DND-41 (cell line): ENCODE measurements around the gene GIMAP8.

Experiments
- EZH2 ChIP-seq: IDR thresholded peaks from 3 replicates; pipeline ENCODE4 v1.6.1; 2012; ENCODE audit warnings: borderline replicate concordance, low read depth, mild to moderate bottlenecking, moderate library complexity, low read length, inconsistent platforms; ENCODE audit not compliant: severe bottlenecking
- TF ChIP-seq, protein P1 (sequence below): IDR thresholded peaks from 2 replicates; pipeline ENCODE4 v1.5.1; 2012; ENCODE audit warnings: borderline replicate concordance, low read length, moderate library complexity, mild to moderate bottlenecking; ENCODE audit not compliant: poor library complexity, severe bottlenecking; ENCODE audit errors: extremely low read depth

DNA sequence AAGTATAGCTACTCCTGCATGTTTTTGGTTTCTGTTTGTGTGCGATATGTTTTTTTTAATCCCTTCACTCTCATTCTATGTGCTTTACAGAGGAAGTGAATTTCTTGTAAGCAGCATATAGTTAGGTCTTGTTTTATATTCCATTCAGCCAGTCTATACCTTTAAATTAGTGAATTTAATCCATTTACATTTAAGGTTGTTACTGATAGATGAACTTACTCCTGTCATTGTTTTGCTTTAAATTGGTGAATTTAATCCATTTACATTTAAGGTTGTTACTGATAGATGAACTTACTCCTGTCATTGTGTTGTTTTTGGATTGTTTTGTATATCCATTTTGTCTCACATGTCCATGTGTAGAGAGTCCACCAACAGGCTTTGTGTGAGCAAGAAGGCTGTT lies 11.1 kb downstream of the GIMAP8 start:
- TF ChIP-seq, protein P1, sequence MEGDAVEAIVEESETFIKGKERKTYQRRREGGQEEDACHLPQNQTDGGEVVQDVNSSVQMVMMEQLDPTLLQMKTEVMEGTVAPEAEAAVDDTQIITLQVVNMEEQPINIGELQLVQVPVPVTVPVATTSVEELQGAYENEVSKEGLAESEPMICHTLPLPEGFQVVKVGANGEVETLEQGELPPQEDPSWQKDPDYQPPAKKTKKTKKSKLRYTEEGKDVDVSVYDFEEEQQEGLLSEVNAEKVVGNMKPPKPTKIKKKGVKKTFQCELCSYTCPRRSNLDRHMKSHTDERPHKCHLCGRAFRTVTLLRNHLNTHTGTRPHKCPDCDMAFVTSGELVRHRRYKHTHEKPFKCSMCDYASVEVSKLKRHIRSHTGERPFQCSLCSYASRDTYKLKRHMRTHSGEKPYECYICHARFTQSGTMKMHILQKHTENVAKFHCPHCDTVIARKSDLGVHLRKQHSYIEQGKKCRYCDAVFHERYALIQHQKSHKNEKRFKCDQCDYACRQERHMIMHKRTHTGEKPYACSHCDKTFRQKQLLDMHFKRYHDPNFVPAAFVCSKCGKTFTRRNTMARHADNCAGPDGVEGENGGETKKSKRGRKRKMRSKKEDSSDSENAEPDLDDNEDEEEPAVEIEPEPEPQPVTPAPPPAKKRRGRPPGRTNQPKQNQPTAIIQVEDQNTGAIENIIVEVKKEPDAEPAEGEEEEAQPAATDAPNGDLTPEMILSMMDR = no peak
- no peak for TF ChIP-seq EZH2
